ENCODE measurements around the gene DKKL1.

DKKL1 gene

GRCh38 chr19:49422407-49423070 is 58.9 kb downstream of the DKKL1 start:
- DNase-seq = peak; percentile 77

DNA sequence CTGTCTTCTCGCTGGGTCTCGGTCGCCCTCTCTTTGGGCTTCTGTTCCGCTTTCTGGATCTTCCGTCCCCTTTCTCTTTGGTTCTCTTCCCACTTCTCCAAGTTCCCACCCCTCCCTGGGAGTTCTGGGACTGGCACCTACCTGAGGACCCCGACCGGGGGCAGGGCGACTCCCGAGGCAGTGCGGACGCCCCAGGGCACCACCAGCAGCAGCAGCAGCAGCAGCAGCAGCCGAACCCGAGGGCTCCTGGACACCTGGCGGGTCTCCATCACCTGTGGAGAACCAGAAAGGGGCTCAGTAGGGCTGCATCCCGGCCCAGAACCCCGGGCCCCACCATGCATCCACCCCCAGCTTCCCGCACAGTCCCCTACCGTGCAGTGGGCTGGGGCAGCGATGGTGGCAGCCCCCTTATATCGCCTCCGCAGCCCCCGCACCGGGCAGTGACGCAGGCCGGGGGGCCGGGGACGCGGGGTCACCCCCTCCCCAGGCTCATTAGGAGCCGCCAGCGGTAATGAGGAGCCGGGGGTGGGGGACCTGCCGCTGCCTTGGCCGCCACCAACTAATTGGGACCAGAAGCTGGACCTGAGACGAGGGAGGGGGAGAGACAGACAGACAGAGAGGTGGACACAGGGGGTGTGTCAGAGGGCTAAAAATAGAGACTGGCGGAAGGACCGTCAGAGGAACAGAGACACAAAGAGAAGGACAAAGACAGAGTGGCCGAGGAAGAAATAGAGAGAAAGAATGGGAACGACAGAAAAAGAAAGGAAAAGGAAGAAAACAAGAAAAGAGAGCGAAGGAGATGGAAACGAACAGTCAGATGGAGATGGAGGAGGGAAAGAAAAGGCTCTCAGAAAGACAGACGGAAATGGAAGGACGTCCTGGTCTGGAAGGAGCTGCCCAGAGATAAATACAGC is 59.7 kb downstream of the DKKL1 start, which contains the start of gene PTH2:
Gene PTH2 (minus strand): TSS at position 371 of the 914 bp plus-strand sequence. CDS start 102 bp downstream, at position 269.
- DNase-seq = no peak

DNA sequence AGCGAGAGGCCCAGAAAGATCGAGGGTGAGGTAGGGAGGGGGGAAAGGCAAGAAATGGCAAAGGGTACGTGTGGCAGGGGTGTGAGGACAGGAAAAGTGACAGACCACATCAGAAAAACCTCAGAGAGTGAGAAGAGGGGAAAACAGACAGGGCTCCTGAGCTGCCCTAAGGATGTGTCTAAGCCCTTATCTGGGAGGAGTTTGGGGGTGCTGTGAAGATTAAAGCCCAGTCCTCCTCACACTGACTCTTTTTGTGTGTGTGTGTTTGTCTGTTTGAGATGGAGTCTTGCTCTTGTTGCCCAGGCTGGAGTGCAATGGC is 60.3 kb downstream of the DKKL1 start:
- DNase-seq = no peak
